Endometrial microvascular endothelial cells (primary cell): ENCODE data around the gene PSMD9. TPM values are rescaled to one million over a fixed set of nuclear protein-coding genes. Genes with fewer than 3 reads are reported as not detected.
"Not testable (repeated sequence)": the region's sequence is repeated elsewhere in the genome, so short reads cannot be mapped to it uniquely, and the experiment has no call there.

ENCODE experiments used
- in situ Hi-C: cut with HindIII; loops from 2 replicates; pipeline ENCODE4 v1.10.0; 2017; ENCODE audit warnings: low sequenced_read_pairs, low pct_unique_long_range_greater_than_20kb; ENCODE audit errors: inconsistent ontology term
- total RNA-seq: library from RNA; depleted of rRNA; stranded (reverse); fragments of >200 nt; gene quantifications from one replicate; pipeline ENCODE4 v1.2.3, GENCODE V29; 2015; ENCODE audit errors: inconsistent ontology term

Gene PSMD9
- total RNA-seq = 120 TPM

GRCh38 chr12:121888478-121889273, at the start of gene PSMD9:
TSS of gene PSMD9 (plus strand) at chr12:121888790. CDS start at chr12:121888857, 67 bp downstream.
- in situ Hi-C loops = no loop called here

- in situ Hi-C loops = no loop called here
These were observed 49.2 kb upstream of the PSMD9 start for GRCh38 chr12:121839106-121839992.

- in situ Hi-C loops = no loop called here
These were observed 48.4 kb upstream of the PSMD9 start for GRCh38 chr12:121839993-121840761.

GRCh38 chr12:121843236-121843982, 45.2 kb upstream of the PSMD9 start:
- in situ Hi-C loops = no loop called here

GRCh38 chr12:121845701-121846100, 42.9 kb upstream of the PSMD9 start:
- in situ Hi-C loops = no loop called here

- in situ Hi-C loops = no loop called here
These were observed 39.4 kb upstream of the PSMD9 start for GRCh38 chr12:121849211-121849610.

- in situ Hi-C loops = no loop called here
These were observed 38.9 kb upstream of the PSMD9 start for GRCh38 chr12:121849665-121850064.

GRCh38 chr12:121852392-121852791, 36.2 kb upstream of the PSMD9 start:
- in situ Hi-C loops = not testable (repeated sequence)

- in situ Hi-C loops = no loop called here
These were observed 31.0 kb upstream of the PSMD9 start for GRCh38 chr12:121857322-121858246.

- in situ Hi-C loops = no loop called here
These were observed 30.3 kb upstream of the PSMD9 start for GRCh38 chr12:121858318-121858661.

- in situ Hi-C loops = no loop called here
These were observed 29.7 kb upstream of the PSMD9 start, which contains the start of gene HPD for GRCh38 chr12:121858662-121859572. TSS of gene HPD (minus strand) at chr12:121858859. CDS start at chr12:121858823, 36 bp downstream.

- in situ Hi-C loops = no loop called here
These were observed 28.3 kb upstream of the PSMD9 start for GRCh38 chr12:121860257-121860656.

GRCh38 chr12:121860699-121861098, 27.9 kb upstream of the PSMD9 start:
- in situ Hi-C loops = not testable (repeated sequence)

- in situ Hi-C loops = no loop called here
These were observed 26.8 kb upstream of the PSMD9 start for GRCh38 chr12:121861636-121862254.

GRCh38 chr12:121866331-121866730, 22.3 kb upstream of the PSMD9 start:
- in situ Hi-C loops = no loop called here

GRCh38 chr12:121869229-121869628, 19.4 kb upstream of the PSMD9 start:
- in situ Hi-C loops = not testable (repeated sequence)
